DMS 273 treated with DMSO at 0.1 percent for 48 hours (cell line): ENCODE data around the gene INSR.
"Not testable (repeated sequence)": the region's sequence is repeated elsewhere in the genome, so short reads cannot be mapped to it uniquely, and the experiment has no call there.

Experiments used
- DNase-seq: peaks from one replicate; lab custom pipeline; 2025; lab: John Stamatoyannopoulos, UW

INSR gene

GRCh38 chr19:7195046-7195445 lies 99.2 kb downstream of the INSR start:
- no peak for DNase-seq

- DNase-seq: no peak
These were observed 99.6 kb downstream of the INSR start for GRCh38 chr19:7194566-7194965.

GRCh38 chr19:7191946-7192691 lies 102.1 kb downstream of the INSR start:
- no peak for DNase-seq

GRCh38 chr19:7188698-7189629 lies 105.2 kb downstream of the INSR start:
- no peak for DNase-seq

- no peak for DNase-seq
These were observed 106.4 kb downstream of the INSR start for GRCh38 chr19:7187605-7188339.

GRCh38 chr19:7182489-7182888 lies 111.7 kb downstream of the INSR start:
- no peak for DNase-seq

- no peak for DNase-seq
These were observed 114.3 kb downstream of the INSR start for GRCh38 chr19:7179917-7180306.

- no peak for DNase-seq
These were observed 116.3 kb downstream of the INSR start for GRCh38 chr19:7177926-7178325.

- DNase-seq: no peak
These were observed 117.4 kb downstream of the INSR start for GRCh38 chr19:7176792-7177191.

GRCh38 chr19:7172794-7173193 lies 121.4 kb downstream of the INSR start:
- no peak for DNase-seq

GRCh38 chr19:7170983-7171382 lies 123.2 kb downstream of the INSR start:
- DNase-seq: no peak

- no peak for DNase-seq
These were observed 125.3 kb downstream of the INSR start for GRCh38 chr19:7168941-7169340.

- DNase-seq: no peak
These were observed 132.9 kb downstream of the INSR start for GRCh38 chr19:7161292-7161691.

GRCh38 chr19:7159105-7159933 lies 134.9 kb downstream of the INSR start:
- DNase-seq: peak; percentile 37

- no peak for DNase-seq
These were observed 141.2 kb downstream of the INSR start for GRCh38 chr19:7153022-7153421.

- DNase-seq: no peak
These were observed 141.6 kb downstream of the INSR start for GRCh38 chr19:7152568-7152967.

GRCh38 chr19:7149956-7150705 lies 144.1 kb downstream of the INSR start:
- DNase-seq: no peak

GRCh38 chr19:7147119-7147675 lies 147.0 kb downstream of the INSR start:
- DNase-seq: not testable (repeated sequence)

GRCh38 chr19:7146086-7146485 lies 148.1 kb downstream of the INSR start:
- DNase-seq: not testable (repeated sequence)

- no peak for DNase-seq
These were observed 148.7 kb downstream of the INSR start for GRCh38 chr19:7145494-7145893.
